HG02642 (cell line): ENCODE data around the gene ZC3H4.
"Not testable (repeated sequence)": the region's sequence is repeated elsewhere in the genome, so short reads cannot be mapped to it uniquely, and the experiment has no call there.

Source experiments
- ATAC-seq: cut with Tn5 transposase; IDR thresholded peaks from one replicate; pipeline ENCODE4 v1.9.1; 2021; ENCODE audit warnings: mild to moderate bottlenecking; ENCODE audit not compliant: unreplicated experiment, poor library complexity

The ZC3H4 gene

GRCh38 chr19:47093841-47094240 is 19.7 kb downstream of the ZC3H4 start:
- no peak for ATAC-seq

- no peak for ATAC-seq
Measured at GRCh38 chr19:47093254-47093653, 20.3 kb downstream of the ZC3H4 start.

GRCh38 chr19:47089767-47090350 is 23.7 kb downstream of the ZC3H4 start:
- no peak for ATAC-seq

- ATAC-seq, result no peak
Measured at GRCh38 chr19:47086280-47086679, 27.3 kb downstream of the ZC3H4 start.

- no peak for ATAC-seq
Measured at GRCh38 chr19:47084879-47085439, 28.6 kb downstream of the ZC3H4 start.

- ATAC-seq, result no peak
Measured at GRCh38 chr19:47082493-47082892, 31.1 kb downstream of the ZC3H4 start.

GRCh38 chr19:47081095-47081494 is 32.5 kb downstream of the ZC3H4 start:
- no peak for ATAC-seq

GRCh38 chr19:47078351-47078750 is 35.2 kb downstream of the ZC3H4 start:
- ATAC-seq, result not testable (repeated sequence)

- ATAC-seq, result no peak
Measured at GRCh38 chr19:47075941-47076340, 37.6 kb downstream of the ZC3H4 start.

GRCh38 chr19:47075179-47075810 is 38.3 kb downstream of the ZC3H4 start:
- no peak for ATAC-seq

GRCh38 chr19:47074621-47075020 is 39.0 kb downstream of the ZC3H4 start:
- ATAC-seq, result no peak

- ATAC-seq, result no peak
Measured at GRCh38 chr19:47073574-47073973, 40.0 kb downstream of the ZC3H4 start.

GRCh38 chr19:47072323-47072722 is 41.3 kb downstream of the ZC3H4 start:
- no peak for ATAC-seq

- ATAC-seq, result no peak
Measured at GRCh38 chr19:47071731-47072130, 41.8 kb downstream of the ZC3H4 start.

GRCh38 chr19:47070756-47071155 is 42.8 kb downstream of the ZC3H4 start:
- no peak for ATAC-seq

GRCh38 chr19:47069795-47070194 is 43.8 kb downstream of the ZC3H4 start:
- ATAC-seq, result no peak

GRCh38 chr19:47068876-47069406 is 44.6 kb downstream of the ZC3H4 start:
- no peak for ATAC-seq

GRCh38 chr19:47068246-47068645 is 45.3 kb downstream of the ZC3H4 start:
- no peak for ATAC-seq

- no peak for ATAC-seq
Measured at GRCh38 chr19:47067215-47067847, 46.2 kb downstream of the ZC3H4 start.

GRCh38 chr19:47066376-47067214 is 47.0 kb downstream of the ZC3H4 start:
- ATAC-seq, result no peak
